Natural killer cell (primary cell): ENCODE measurements around the gene PRAC2. TPM values are rescaled to one million over a fixed set of nuclear protein-coding genes. Genes with fewer than 3 reads are reported as not detected.

Source experiments
- ATAC-seq, 3 donors: fragments of 150-1000 bp in 2 of 3; fragments of 200-7000 bp in 1 of 3; cut with Tn5 transposase; 1 replicate in 1 of 3; 2 replicates in 2 of 3; pipeline ENCODE4 v1.10.0; 2021; ENCODE audit warnings: mild to moderate bottlenecking in 2 of 3, moderate library complexity in 2 of 3
- DNase-seq, 2 donors: peaks; one replicate each; pipeline versions ENCODE4 v3.0.0 to v3.0.0-alpha.2; 2013 to 2021; ENCODE audit warnings: mixed read lengths in 1 of 2
- H3K27ac ChIP-seq: one replicate; pipeline ENCODE4 v1.5.1; 2013; ENCODE audit warnings: mild to moderate bottlenecking, low read length
- H3K27me3 ChIP-seq: one replicate; pipeline ENCODE4 v1.6.1; 2013; ENCODE audit warnings: low read length; ENCODE audit not compliant: control insufficient read depth, insufficient read depth
- H3K36me3 ChIP-seq: one replicate; pipeline ENCODE4 v1.6.1; 2013; ENCODE audit warnings: low read length; ENCODE audit not compliant: control insufficient read depth, insufficient read depth
- H3K4me1 ChIP-seq: one replicate; pipeline ENCODE4 v1.6.1; 2013; ENCODE audit warnings: low read length; ENCODE audit not compliant: control insufficient read depth, insufficient read depth
- H3K4me3 ChIP-seq: one replicate; pipeline ENCODE4 v1.5.1; 2013; ENCODE audit warnings: low read length
- H3K9me3 ChIP-seq: one replicate; pipeline ENCODE4 v1.6.1; 2013; ENCODE audit warnings: low read length; ENCODE audit not compliant: control insufficient read depth, insufficient read depth
- H3K27ac Mint-ChIP-seq, 2 donors: one replicate each; pipeline ENCODE4 v1.8.0; 2022; ENCODE audit warnings: mild to moderate bottlenecking in 2 of 2, mixed read lengths in 2 of 2, moderate library complexity in 1 of 2
- H3K27me3 Mint-ChIP-seq, 2 donors: one replicate each; pipeline ENCODE4 v1.8.0; 2022; ENCODE audit warnings: low read depth in 2 of 2, mixed read lengths in 2 of 2
- H3K36me3 Mint-ChIP-seq: one replicate; pipeline ENCODE4 v1.8.0; 2022; ENCODE audit warnings: mixed read lengths
- H3K4me1 Mint-ChIP-seq, 2 donors: one replicate each; pipeline ENCODE4 v1.8.0; 2022; ENCODE audit warnings: mixed read lengths in 2 of 2
- H3K4me3 Mint-ChIP-seq: one replicate; pipeline ENCODE4 v1.8.0; 2022; ENCODE audit warnings: mild to moderate bottlenecking, moderate library complexity, mixed read lengths
- H3K9me3 Mint-ChIP-seq, 2 donors: one replicate each; pipeline ENCODE4 v1.8.0; 2022; ENCODE audit warnings: mixed read lengths in 2 of 2
- WGBS: methylation state at CpG from one replicate; pipeline ENCODE4 v1.1.7; 2013; ENCODE audit warnings: missing lambda C conversion rate; ENCODE audit not compliant: insufficient coverage; 5-methylcytosine and 5-hydroxymethylcytosine counted together
- intact Hi-C: fragments of 100-400 bp; cut with micrococcal nuclease; formaldehyde crosslinking; loops from one replicate; pipeline ENCODE4 v1.14.2; 2022
- total RNA-seq, 4 donors: library from RNA; stranded (reverse); fragments of 120-200 nt in 1 of 4; gene quantifications; one replicate each; pipeline versions ENCODE4 v1.2.3 to v1.2.4, GENCODE V29; 2013 to 2022
- TF ChIP-seq, protein P1 (sequence below): fragments of 200-600 bp; IDR thresholded peaks from one replicate; pipeline ENCODE4 v1.8.0; 2022; ENCODE audit warnings: antibody characterized with exemption

Gene PRAC2
- total RNA-seq, 3 donors from 2014 or later (not counting 1 experiment from before 2014, with no cell fraction given): not detected

DNA sequence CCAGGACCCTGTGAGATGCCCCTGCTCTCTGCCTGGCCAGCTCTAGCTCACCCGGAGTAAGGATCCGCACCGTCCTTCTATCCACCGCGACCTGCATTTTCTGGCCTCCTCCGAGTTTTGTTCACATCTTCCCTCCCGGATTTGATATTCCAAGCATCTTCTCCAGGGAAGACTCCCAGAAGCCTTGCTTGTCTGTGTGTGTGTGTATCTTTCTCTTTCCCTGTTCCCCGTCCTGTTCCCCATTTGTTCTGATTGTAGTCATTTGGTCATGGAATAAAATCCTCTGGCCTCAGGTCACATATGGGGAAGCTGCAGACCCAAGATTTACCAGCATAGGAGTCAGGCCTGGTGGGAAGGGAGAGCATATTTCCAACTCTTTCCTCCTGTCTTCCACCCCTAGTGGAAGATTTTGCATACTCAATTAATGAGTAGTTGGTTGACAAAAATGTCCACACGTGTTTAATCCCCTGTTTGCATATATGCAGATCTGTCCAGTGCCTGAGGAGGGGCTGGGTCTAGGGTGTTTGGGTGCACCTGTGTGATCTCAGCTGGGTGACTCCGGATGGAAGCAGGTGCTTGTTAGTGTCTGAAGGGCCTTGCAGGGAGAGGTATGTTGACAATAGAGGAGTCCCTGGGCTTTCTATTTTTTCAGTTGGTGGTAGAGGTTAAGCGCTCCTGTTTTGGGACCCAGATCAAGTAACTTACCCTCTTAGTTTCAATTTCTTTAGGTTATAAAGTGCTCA, 2.5 kb upstream of the PRAC2 start:
- intact Hi-C loops: loop anchor here (5.0 to 10.0 kb wide), 4 partner anchors 37 to 976 kb away; partner anchors contain the start of gene HOXB7
- Mint-ChIP-seq H3K4me3 (peak overlapping the region; percentile 1), H3K36me3 (no peaks in the 10 kb centered on the region), H3K27ac (no peak overlapping the region), H3K27me3 (peaks cover 68 to 69% of the 10 kb centered on the region in 2 donors), H3K9me3 (no peaks in the 10 kb centered on the region), H3K4me1 (peaks cover 18 to 52% of the 10 kb centered on the region in 2 donors)
- peaks cover 48% of the 10 kb centered on the region for H3K4me1 ChIP-seq
- TF ChIP-seq, protein P1, sequence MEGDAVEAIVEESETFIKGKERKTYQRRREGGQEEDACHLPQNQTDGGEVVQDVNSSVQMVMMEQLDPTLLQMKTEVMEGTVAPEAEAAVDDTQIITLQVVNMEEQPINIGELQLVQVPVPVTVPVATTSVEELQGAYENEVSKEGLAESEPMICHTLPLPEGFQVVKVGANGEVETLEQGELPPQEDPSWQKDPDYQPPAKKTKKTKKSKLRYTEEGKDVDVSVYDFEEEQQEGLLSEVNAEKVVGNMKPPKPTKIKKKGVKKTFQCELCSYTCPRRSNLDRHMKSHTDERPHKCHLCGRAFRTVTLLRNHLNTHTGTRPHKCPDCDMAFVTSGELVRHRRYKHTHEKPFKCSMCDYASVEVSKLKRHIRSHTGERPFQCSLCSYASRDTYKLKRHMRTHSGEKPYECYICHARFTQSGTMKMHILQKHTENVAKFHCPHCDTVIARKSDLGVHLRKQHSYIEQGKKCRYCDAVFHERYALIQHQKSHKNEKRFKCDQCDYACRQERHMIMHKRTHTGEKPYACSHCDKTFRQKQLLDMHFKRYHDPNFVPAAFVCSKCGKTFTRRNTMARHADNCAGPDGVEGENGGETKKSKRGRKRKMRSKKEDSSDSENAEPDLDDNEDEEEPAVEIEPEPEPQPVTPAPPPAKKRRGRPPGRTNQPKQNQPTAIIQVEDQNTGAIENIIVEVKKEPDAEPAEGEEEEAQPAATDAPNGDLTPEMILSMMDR: no peak
- no peak overlapping the region for H3K4me3 ChIP-seq
- peaks cover 3% of the 10 kb centered on the region for H3K9me3 ChIP-seq
- ATAC-seq (no peak), DNase-seq (no peak)
- H3K27ac ChIP-seq: no peak overlapping the region
- H3K36me3 ChIP-seq: no peaks in the 10 kb centered on the region
- H3K27me3 ChIP-seq: peaks cover 84% of the 10 kb centered on the region
- WGBS: 22% methylated on average over 10 of the region's 11 CpGs

DNA sequence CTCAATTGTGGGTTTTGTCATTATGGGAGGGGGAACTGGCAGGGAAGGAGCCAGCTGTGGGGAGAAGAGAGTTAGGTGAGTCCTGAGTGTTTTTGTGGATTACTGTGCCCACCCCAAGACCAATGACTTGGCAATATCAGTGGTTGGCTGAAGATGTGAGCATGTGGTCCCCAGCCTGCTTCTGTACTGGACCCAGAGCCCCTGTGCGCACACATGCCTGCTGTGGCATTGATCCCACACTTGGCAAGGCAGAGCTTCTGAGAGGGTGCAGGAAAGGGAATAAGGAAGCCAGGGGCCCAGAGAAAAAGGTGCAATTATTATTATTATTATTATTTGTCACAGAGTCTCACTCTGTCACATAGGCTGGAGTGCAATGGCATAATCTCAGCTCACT, 2.0 kb upstream of the PRAC2 start:
- DNase-seq: no peak
- WGBS: 72% methylated on average over 1 of the region's 1 CpG
- no peak for ATAC-seq
- intact Hi-C loops: loop anchor here (5.0 to 10.0 kb wide), 4 partner anchors 36 to 976 kb away; partner anchors contain the start of gene HOXB7
- Mint-ChIP-seq H3K9me3 (no peaks in the 10 kb centered on the region), H3K4me1 (peaks cover 18 to 52% of the 10 kb centered on the region in 2 donors), H3K4me3 (no peak overlapping the region), H3K27me3 (peaks cover 74% of the 10 kb centered on the region in 2 donors), H3K27ac (no peak overlapping the region), H3K36me3 (no peaks in the 10 kb centered on the region)
- TF ChIP-seq, protein P1: no peak
- Histone ChIP-seq H3K36me3 (no peaks in the 10 kb centered on the region), H3K4me3 (no peak overlapping the region), H3K4me1 (peaks cover 50% of the 10 kb centered on the region), H3K9me3 (peaks cover 3% of the 10 kb centered on the region), H3K27me3 (peaks cover 90% of the 10 kb centered on the region), H3K27ac (no peak overlapping the region)

DNA sequence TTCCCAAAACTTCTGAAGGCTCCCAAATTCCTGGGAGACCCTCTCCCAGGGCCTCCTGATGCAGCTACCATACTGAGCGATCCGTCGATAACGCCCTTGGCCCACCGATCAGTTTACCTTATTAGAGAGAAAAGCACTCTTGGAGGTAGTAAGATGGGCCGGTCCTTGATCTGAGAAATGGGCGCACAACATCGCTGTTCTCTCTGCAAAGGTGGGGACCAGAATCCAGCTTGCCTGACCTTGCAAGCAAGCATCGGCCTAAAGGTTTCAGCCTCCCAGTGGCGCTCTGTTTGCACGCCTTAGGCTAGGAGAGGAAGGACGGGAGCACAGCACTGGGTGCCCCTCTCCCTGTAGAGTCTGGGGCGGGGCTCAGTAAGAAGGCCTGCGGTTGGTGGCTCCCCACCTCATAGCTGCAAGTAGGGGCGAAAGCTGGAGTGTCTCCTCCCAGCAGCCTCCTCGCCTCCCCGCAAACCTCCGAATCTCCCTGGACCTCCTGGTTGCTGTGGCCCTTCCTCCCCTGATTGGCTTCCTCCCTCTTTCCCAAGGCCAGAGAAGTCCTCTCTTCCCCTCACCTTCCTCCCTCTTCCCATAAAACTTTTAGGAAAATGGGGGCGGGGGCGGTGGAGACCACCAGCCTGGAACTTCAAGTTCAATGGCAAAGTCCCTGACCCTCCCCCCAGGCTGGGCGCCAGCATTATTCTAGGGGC, 631 bp upstream of the PRAC2 start, which contains the start of gene PRAC1:
PRAC1 (minus strand) TSS at position 318 of the 707 bp plus-strand sequence; CDS start at position 192, 126 bp downstream.
- Histone ChIP-seq H3K4me1 (peaks cover 50% of the 10 kb centered on the region), H3K27me3 (peaks cover 94% of the 10 kb centered on the region), H3K27ac (no peak within 1 kb of the TSS), H3K36me3 (no peaks in the 10 kb centered on the region), H3K4me3 (no peak within 1 kb of the TSS), H3K9me3 (peaks cover 3% of the 10 kb centered on the region)
- Mint-ChIP-seq H3K4me3 (peak within 1 kb of the TSS; percentile 83), H3K27ac (no peak within 1 kb of the TSS), H3K36me3 (no peaks in the 10 kb centered on the region), H3K27me3 (peaks cover 84 to 85% of the 10 kb centered on the region in 2 donors), H3K4me1 (peaks cover 18 to 52% of the 10 kb centered on the region in 2 donors), H3K9me3 (no peaks in the 10 kb centered on the region)
- ATAC-seq (no peak), DNase-seq (no peak)
- 11% methylated on average over 20 of the region's 21 CpGs for whole genome bisulfite sequencing
- TF ChIP-seq, protein P1: no peak
- intact Hi-C loops: loop anchor here (5.0 to 10.0 kb wide), 4 partner anchors 35 to 978 kb away; partner anchors contain the start of gene HOXB7
